ENCODE data around the gene PRR5. TPM values are rescaled to one million over a fixed set of nuclear protein-coding genes. Genes with fewer than 3 reads are reported as not detected.
"Not testable (repeated sequence)": the region's sequence is repeated elsewhere in the genome, so short reads cannot be mapped to it uniquely, and the experiment has no call there.

PRR5 gene
- total and polyA plus RNA-seq, 2 donors: 5.9 to 16.2 TPM

DNA sequence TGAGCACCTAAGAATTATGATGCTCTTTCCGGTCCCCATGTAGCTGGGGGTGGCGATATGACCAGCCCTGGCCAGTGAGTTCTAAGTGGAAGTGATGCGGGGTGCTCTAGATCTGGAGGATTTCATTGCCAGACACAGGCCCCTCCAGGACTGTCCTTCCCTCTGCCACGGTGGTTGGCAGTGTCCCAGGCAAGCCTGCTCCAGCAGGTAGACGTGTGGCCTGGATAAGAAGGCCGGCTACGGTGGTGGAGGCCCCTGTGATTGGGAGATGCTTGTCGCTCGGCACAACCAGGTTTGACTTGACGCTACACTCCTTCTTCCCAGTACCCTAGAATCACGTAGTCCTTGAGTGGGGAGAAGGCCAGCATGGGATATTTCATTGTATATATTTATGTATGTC lies 41.2 kb downstream of the PRR5 start:
- peaks cover 1 to 4% of the 10 kb centered on the region in 2 donors for H3K27me3 ChIP-seq (ENCODE audit: control insufficient read depth in 2 of 2, insufficient read depth in 1 of 2, low read length in 1 of 2)

GRCh38 chr22:44743804-44744211 lies 41.8 kb downstream of the PRR5 start:
- no peak overlapping the region for H3K27ac ChIP-seq (ENCODE audit: low read depth in 1 of 2, low read length in 1 of 2)
- no peak overlapping the region for H3K4me3 ChIP-seq (ENCODE audit: low read length in 2 of 2)
- peaks cover 0 to 4% of the 10 kb centered on the region in 2 donors for H3K27me3 ChIP-seq (ENCODE audit: control insufficient read depth in 2 of 2, insufficient read depth in 1 of 2, low read length in 1 of 2)
- peaks cover 0 to 3% of the 10 kb centered on the region in 2 donors for H3K4me1 ChIP-seq (ENCODE audit: control insufficient read depth in 2 of 2, insufficient read depth in 2 of 2, low read length in 2 of 2)
- DNase-seq (ENCODE audit: low read depth in 6 of 9, low spot score in 9 of 9): no peak
- H3K36me3 ChIP-seq (ENCODE audit: control insufficient read depth in 2 of 2, insufficient read depth in 2 of 2, low read length in 1 of 2): no peaks in the 10 kb centered on the region
- 80% methylated on average over 7 of the region's 7 CpGs for WGBS
- no peaks in the 10 kb centered on the region for H3K9me3 ChIP-seq (ENCODE audit: control insufficient read depth in 2 of 2, insufficient read depth in 1 of 2, low read length in 1 of 2)

More for the DNA sequence above, 41.2 kb downstream of the PRR5 start:
- Histone ChIP-seq H3K36me3 (ENCODE audit: control insufficient read depth in 2 of 2, insufficient read depth in 2 of 2, low read length in 1 of 2) (no peaks in the 10 kb centered on the region), H3K9me3 (ENCODE audit: control insufficient read depth in 2 of 2, insufficient read depth in 1 of 2, low read length in 1 of 2) (no peaks in the 10 kb centered on the region), H3K27ac (ENCODE audit: low read depth in 1 of 2, low read length in 1 of 2) (no peak overlapping the region), H3K4me3 (ENCODE audit: low read length in 2 of 2) (no peak overlapping the region), H3K4me1 (ENCODE audit: control insufficient read depth in 2 of 2, insufficient read depth in 2 of 2, low read length in 2 of 2) (peaks cover 0 to 3% of the 10 kb centered on the region in 2 donors)
- 90% methylated on average over 11 of the region's 11 CpGs for WGBS
- no peak for DNase-seq (ENCODE audit: low read depth in 6 of 9, low spot score in 9 of 9)

DNA sequence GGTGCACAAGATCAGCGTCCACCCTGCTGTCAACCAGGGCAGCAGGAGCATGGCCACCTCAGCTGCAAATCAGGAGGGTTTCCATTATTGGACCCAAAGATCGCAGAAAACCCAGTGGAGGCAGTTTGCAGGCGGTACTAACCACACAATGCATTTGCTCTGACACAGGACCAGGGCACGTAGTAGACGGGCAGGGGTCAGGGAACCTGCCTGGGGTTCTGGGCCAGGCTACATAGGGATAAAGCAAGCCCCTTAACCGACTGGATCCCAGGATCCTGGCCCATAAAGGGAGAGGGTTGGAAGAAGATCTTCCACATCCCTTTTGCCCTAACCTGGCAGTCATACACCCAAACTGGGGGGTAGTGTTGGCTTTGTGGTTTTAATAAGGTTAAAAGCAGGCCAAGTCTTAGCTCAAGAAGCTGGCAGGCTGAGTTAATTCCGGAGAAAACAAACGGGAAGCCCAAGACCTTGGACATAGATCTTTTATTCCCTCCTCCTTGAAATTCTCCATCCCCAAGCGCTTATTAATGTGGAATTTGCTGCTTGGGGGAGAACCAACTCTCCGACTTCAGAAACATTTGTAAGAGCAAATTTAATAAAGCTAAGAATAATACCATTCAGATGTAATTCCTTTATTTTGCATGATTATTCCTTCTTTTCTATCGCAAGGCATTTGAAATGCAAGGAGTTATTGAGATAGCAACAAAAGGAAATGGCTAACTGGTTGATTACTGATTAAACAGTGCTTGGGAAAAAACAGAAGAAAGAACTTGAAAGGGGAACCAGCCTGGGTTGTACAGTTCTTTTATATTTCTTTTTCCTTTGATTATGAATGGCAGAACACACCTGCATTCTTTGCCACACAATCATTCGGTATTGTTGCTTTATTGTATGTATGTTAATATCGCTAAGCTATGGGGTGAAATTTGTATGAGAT lies 44.1 kb downstream of the PRR5 start:
- Histone ChIP-seq H3K4me1 (ENCODE audit: control insufficient read depth in 2 of 2, insufficient read depth in 2 of 2, low read length in 2 of 2) (peaks cover 0 to 3% of the 10 kb centered on the region in 2 donors), H3K27me3 (ENCODE audit: control insufficient read depth in 2 of 2, insufficient read depth in 1 of 2, low read length in 1 of 2) (peaks cover 6 to 9% of the 10 kb centered on the region in 2 donors), H3K4me3 (ENCODE audit: low read length in 2 of 2) (no peak overlapping the region), H3K9me3 (ENCODE audit: control insufficient read depth in 2 of 2, insufficient read depth in 1 of 2, low read length in 1 of 2) (no peaks in the 10 kb centered on the region), H3K36me3 (ENCODE audit: control insufficient read depth in 2 of 2, insufficient read depth in 2 of 2, low read length in 1 of 2) (no peaks in the 10 kb centered on the region), H3K27ac (ENCODE audit: low read depth in 1 of 2, low read length in 1 of 2) (no peak overlapping the region)
- WGBS: 68% methylated on average over 13 of the region's 13 CpGs
- DNase-seq (ENCODE audit: low read depth in 6 of 9, low spot score in 9 of 9): no peak

- H3K27ac ChIP-seq (ENCODE audit: low read depth in 1 of 2, low read length in 1 of 2); H3K4me1 ChIP-seq (ENCODE audit: control insufficient read depth in 2 of 2, insufficient read depth in 2 of 2, low read length in 2 of 2); H3K4me3 ChIP-seq (ENCODE audit: low read length in 2 of 2); DNase-seq (ENCODE audit: low read depth in 6 of 9, low spot score in 9 of 9); H3K36me3 ChIP-seq (ENCODE audit: control insufficient read depth in 2 of 2, insufficient read depth in 2 of 2, low read length in 1 of 2); H3K9me3 ChIP-seq (ENCODE audit: control insufficient read depth in 2 of 2, insufficient read depth in 1 of 2, low read length in 1 of 2): not testable (repeated sequence)
- H3K27me3 ChIP-seq (ENCODE audit: control insufficient read depth in 2 of 2, insufficient read depth in 1 of 2, low read length in 1 of 2): peaks cover 20 to 24% of the 10 kb centered on the region in 2 donors
- 97% methylated on average over 4 of the region's 4 CpGs for WGBS
Observed at GRCh38 chr22:44747784-44748127, 45.8 kb downstream of the PRR5 start.

DNA sequence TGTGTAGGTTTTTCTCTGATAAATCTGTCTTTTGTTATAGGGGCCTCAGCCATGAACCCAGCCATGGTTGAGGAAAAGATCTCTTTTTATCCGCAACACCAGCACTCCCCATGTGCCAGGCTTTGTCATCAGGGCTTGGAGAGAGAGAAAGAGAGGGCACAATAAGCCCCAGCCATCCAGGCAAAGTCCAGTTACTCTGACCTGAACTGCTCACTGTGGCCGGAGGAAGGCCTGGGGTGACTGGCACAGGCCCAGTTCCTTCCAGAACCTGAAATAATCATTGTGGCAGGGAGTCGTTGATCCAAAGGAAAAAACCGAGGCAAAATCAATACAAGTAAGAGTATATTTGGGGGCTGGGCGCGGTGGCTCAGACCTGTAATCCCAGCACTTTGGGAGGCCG lies 46.5 kb downstream of the PRR5 start:
- Histone ChIP-seq H3K27ac (ENCODE audit: low read depth in 1 of 2, low read length in 1 of 2) (no peak overlapping the region), H3K27me3 (ENCODE audit: control insufficient read depth in 2 of 2, insufficient read depth in 1 of 2, low read length in 1 of 2) (peaks cover 26 to 28% of the 10 kb centered on the region in 2 donors), H3K4me1 (ENCODE audit: control insufficient read depth in 2 of 2, insufficient read depth in 2 of 2, low read length in 2 of 2) (peaks cover 0 to 3% of the 10 kb centered on the region in 2 donors), H3K36me3 (ENCODE audit: control insufficient read depth in 2 of 2, insufficient read depth in 2 of 2, low read length in 1 of 2) (no peaks in the 10 kb centered on the region), H3K4me3 (ENCODE audit: low read length in 2 of 2) (no peak overlapping the region), H3K9me3 (ENCODE audit: control insufficient read depth in 2 of 2, insufficient read depth in 1 of 2, low read length in 1 of 2) (peaks cover 1 to 4% of the 10 kb centered on the region in 2 donors)
- no peak for DNase-seq (ENCODE audit: low read depth in 6 of 9, low spot score in 9 of 9)
- WGBS: 97% methylated on average over 7 of the region's 7 CpGs

DNA sequence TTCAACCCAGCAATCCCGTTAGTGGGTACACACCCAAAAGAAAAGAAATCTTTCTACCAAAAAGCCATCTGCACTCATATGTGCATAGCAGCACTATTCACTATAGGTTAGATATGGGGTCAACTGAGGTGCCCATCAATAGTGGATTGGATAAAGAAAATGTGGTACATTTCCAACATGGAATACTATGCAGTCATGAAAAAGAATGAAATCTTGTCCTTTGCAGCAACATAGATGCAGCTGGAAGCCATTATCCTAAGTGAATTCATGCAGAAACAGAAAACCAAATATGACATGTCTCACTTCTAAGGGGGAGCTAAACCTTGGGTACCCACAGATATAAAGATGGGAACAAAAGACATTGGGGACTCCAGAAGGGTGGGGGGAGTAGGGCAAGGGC lies 48.5 kb downstream of the PRR5 start:
- Histone ChIP-seq H3K27me3 (ENCODE audit: control insufficient read depth in 2 of 2, insufficient read depth in 1 of 2, low read length in 1 of 2) (peaks cover 36 to 47% of the 10 kb centered on the region in 2 donors), H3K9me3 (ENCODE audit: control insufficient read depth in 2 of 2, insufficient read depth in 1 of 2, low read length in 1 of 2) (peaks cover 1 to 4% of the 10 kb centered on the region in 2 donors), H3K36me3 (ENCODE audit: control insufficient read depth in 2 of 2, insufficient read depth in 2 of 2, low read length in 1 of 2) (no peaks in the 10 kb centered on the region), H3K27ac (ENCODE audit: low read depth in 1 of 2, low read length in 1 of 2) (no peak overlapping the region), H3K4me3 (ENCODE audit: low read length in 2 of 2) (no peak overlapping the region), H3K4me1 (ENCODE audit: control insufficient read depth in 2 of 2, insufficient read depth in 2 of 2, low read length in 2 of 2) (peaks cover 0 to 3% of the 10 kb centered on the region in 2 donors)
- WGBS: 91% methylated on average over 1 of the region's 1 CpG
- no peak for DNase-seq (ENCODE audit: low read depth in 6 of 9, low spot score in 9 of 9)

- whole genome bisulfite sequencing: 4% methylated on average over 77 of the region's 78 CpGs
- Histone ChIP-seq H3K27ac (ENCODE audit: low read depth in 1 of 2, low read length in 1 of 2) (no peak within 1 kb of the TSS), H3K4me1 (ENCODE audit: control insufficient read depth in 2 of 2, insufficient read depth in 2 of 2, low read length in 2 of 2) (no peaks in the 10 kb centered on the region), H3K36me3 (ENCODE audit: control insufficient read depth in 2 of 2, insufficient read depth in 2 of 2, low read length in 1 of 2) (no peaks in the 10 kb centered on the region), H3K9me3 (ENCODE audit: control insufficient read depth in 2 of 2, insufficient read depth in 1 of 2, low read length in 1 of 2) (peaks cover 1 to 4% of the 10 kb centered on the region in 2 donors), H3K4me3 (ENCODE audit: low read length in 2 of 2) (peak within 1 kb of the TSS in 1 of 2 donors; percentile 37), H3K27me3 (ENCODE audit: control insufficient read depth in 2 of 2, insufficient read depth in 1 of 2, low read length in 1 of 2) (peaks cover 36 to 62% of the 10 kb centered on the region in 2 donors)
- no peak for DNase-seq (ENCODE audit: low read depth in 6 of 9, low spot score in 9 of 9)
Observed at GRCh38 chr22:44752285-44753188, 50.5 kb downstream of the PRR5 start, which contains the start of gene ARHGAP8. TSS of gene ARHGAP8 (plus strand) at chr22:44752575. CDS start at chr22:44786528, 33,953 bp downstream.

GRCh38 chr22:44753189-44754042 lies 51.4 kb downstream of the PRR5 start:
- peaks cover 1 to 4% of the 10 kb centered on the region in 2 donors for H3K9me3 ChIP-seq (ENCODE audit: control insufficient read depth in 2 of 2, insufficient read depth in 1 of 2, low read length in 1 of 2)
- peaks cover 36 to 64% of the 10 kb centered on the region in 2 donors for H3K27me3 ChIP-seq (ENCODE audit: control insufficient read depth in 2 of 2, insufficient read depth in 1 of 2, low read length in 1 of 2)
- no peak for DNase-seq (ENCODE audit: low read depth in 6 of 9, low spot score in 9 of 9)
- H3K27ac ChIP-seq (ENCODE audit: low read depth in 1 of 2, low read length in 1 of 2): no peak overlapping the region
- H3K4me1 ChIP-seq (ENCODE audit: control insufficient read depth in 2 of 2, insufficient read depth in 2 of 2, low read length in 2 of 2): no peaks in the 10 kb centered on the region
- no peaks in the 10 kb centered on the region for H3K36me3 ChIP-seq (ENCODE audit: control insufficient read depth in 2 of 2, insufficient read depth in 2 of 2, low read length in 1 of 2)
- H3K4me3 ChIP-seq (ENCODE audit: low read length in 2 of 2): no peak overlapping the region
- 30% methylated on average over 29 of the region's 29 CpGs for WGBS
